ENCODE measurements around the gene DACT2.
"Not testable (repeated sequence)": the region's sequence is repeated elsewhere in the genome, so short reads cannot be mapped to it uniquely, and the experiment has no call there.

DACT2 gene

GRCh38 chr6:168359794-168360193 lies 40.2 kb upstream of the DACT2 start:
- TF ChIP-seq CTCF (IDR thresholded peaks at IDR 0.05; ENCODE audit: control extremely low read depth, extremely low read depth, low read depth, missing control alignments) = no peak
- ChIA-PET POLR2A (no interaction called here), CTCF (interaction anchor here (0.7 kb wide), 1 partner anchor 13 kb away, joined by 3 read pairs; no protein-coding TSS in a partner anchor)
- DNase-seq (ENCODE audit: extremely low spot score) = no peak

GRCh38 chr6:168358842-168359420 lies 39.4 kb upstream of the DACT2 start:
- no peak for DNase-seq (ENCODE audit: extremely low spot score)
- ChIA-PET POLR2A (no interaction called here), CTCF (interaction anchor here (0.7 kb wide), 1 partner anchor 14 kb away, joined by 3 read pairs; no protein-coding TSS in a partner anchor)
- no peak for TF ChIP-seq CTCF (IDR thresholded peaks at IDR 0.05; ENCODE audit: control extremely low read depth, extremely low read depth, low read depth, missing control alignments)

GRCh38 chr6:168356872-168357271 lies 37.3 kb upstream of the DACT2 start:
- DNase-seq (ENCODE audit: extremely low spot score); POLR2A ChIA-PET; CTCF ChIA-PET: not testable (repeated sequence)

GRCh38 chr6:168355716-168356522 lies 36.3 kb upstream of the DACT2 start:
- ChIA-PET CTCF (no interaction called here), POLR2A (no interaction called here)
- no peak for TF ChIP-seq CTCF (IDR thresholded peaks at IDR 0.05; ENCODE audit: control extremely low read depth, extremely low read depth, low read depth, missing control alignments)
- no peak for DNase-seq (ENCODE audit: extremely low spot score)

GRCh38 chr6:168354338-168354737 lies 34.8 kb upstream of the DACT2 start:
- CTCF ChIA-PET = no interaction called here
- DNase-seq (ENCODE audit: extremely low spot score) = no peak
- POLR2A ChIA-PET = no interaction called here
- no peak for TF ChIP-seq CTCF (IDR thresholded peaks at IDR 0.05; ENCODE audit: control extremely low read depth, extremely low read depth, low read depth, missing control alignments)

GRCh38 chr6:168353041-168353440 lies 33.5 kb upstream of the DACT2 start:
- no peak for DNase-seq (ENCODE audit: extremely low spot score)
- TF ChIP-seq CTCF (IDR thresholded peaks at IDR 0.05; ENCODE audit: control extremely low read depth, extremely low read depth, low read depth, missing control alignments) = no peak
- ChIA-PET CTCF (no interaction called here), POLR2A (no interaction called here)

- CTCF ChIA-PET = no interaction called here
- TF ChIP-seq CTCF (IDR thresholded peaks at IDR 0.05; ENCODE audit: control extremely low read depth, extremely low read depth, low read depth, missing control alignments) = no peak
Observed at GRCh38 chr6:168352096-168352495, 32.5 kb upstream of the DACT2 start.

More at GRCh38 chr6:168352096-168352495, 32.5 kb upstream of the DACT2 start:
- DNase-seq (ENCODE audit: extremely low spot score) = no peak
- POLR2A ChIA-PET = no interaction called here
